CD14-positive monocyte (primary cell): ENCODE data around the gene GTPBP6. TPM values are rescaled to one million over a fixed set of nuclear protein-coding genes. Genes with fewer than 3 reads are reported as not detected.
"Not testable (repeated sequence)": the region's sequence is repeated elsewhere in the genome, so short reads cannot be mapped to it uniquely, and the experiment has no call there.

ENCODE experiments used
- DNase-seq, 3 donors: peaks; one replicate each; pipeline ENCODE4 v3.0.0-alpha.2; 2011 to 2022
- H2AFZ ChIP-seq: 2 replicates; pipeline ENCODE4 v1.6.0; 2012; ENCODE audit warnings: mild to moderate bottlenecking, low read depth, low read length, inconsistent platforms; ENCODE audit not compliant: insufficient read depth, poor library complexity, severe bottlenecking
- H3K27ac ChIP-seq, 2 donors: 1 replicate in 1 of 2; 2 replicates in 1 of 2; pipeline ENCODE4 v1.5.1; 2012 to 2013; ENCODE audit warnings: low read length in 2 of 2, control low read depth in 1 of 2, inconsistent platforms in 1 of 2, low read depth in 1 of 2, mild to moderate bottlenecking in 1 of 2
- H3K27me3 ChIP-seq, 2 donors: one replicate each; pipeline versions ENCODE4 v1.6.0 to v1.6.1; 2011 to 2013; ENCODE audit warnings: low read length in 2 of 2; ENCODE audit not compliant: control insufficient read depth in 2 of 2, insufficient read depth in 2 of 2
- H3K36me3 ChIP-seq, 2 donors: replicated peaks in 1 of 2; 1 replicate in 1 of 2; 2 replicates in 1 of 2; pipeline versions ENCODE4 v1.5.1 to v1.6.1; 2012 to 2013; ENCODE audit warnings: low read length in 2 of 2, control low read depth in 1 of 2, inconsistent platforms in 1 of 2, mild to moderate bottlenecking in 1 of 2; ENCODE audit not compliant: insufficient read depth in 2 of 2, control insufficient read depth in 1 of 2
- H3K4me1 ChIP-seq, 2 donors: 1 replicate in 1 of 2; 2 replicates in 1 of 2; pipeline versions ENCODE4 v1.5.1 to v1.6.1; 2012 to 2013; ENCODE audit warnings: low read length in 2 of 2, control low read depth in 1 of 2, inconsistent platforms in 1 of 2, mild to moderate bottlenecking in 1 of 2, moderate library complexity in 1 of 2; ENCODE audit not compliant: insufficient read depth in 2 of 2, control insufficient read depth in 1 of 2
- H3K4me2 ChIP-seq: replicated peaks from 2 replicates; pipeline ENCODE3; 2012; ENCODE audit warnings: low read length, moderate library complexity, mild to moderate bottlenecking; ENCODE audit not compliant: poor library complexity, severe bottlenecking; ENCODE audit errors: extremely low read depth
- H3K4me3 ChIP-seq, 3 experiments: fragments of 200-600 bp in 1 of 3; sonication (generic) in 1 of 3; replicated peaks in 1 of 3; 1 replicate in 2 of 3; 2 replicates in 1 of 3; pipeline ENCODE4 v1.5.1; 2011 to 2013; ENCODE audit warnings: low read length in 3 of 3, mild to moderate bottlenecking in 3 of 3, control low read depth in 2 of 3, low read depth in 2 of 3, inconsistent platforms in 1 of 3, moderate library complexity in 1 of 3
- H3K79me2 ChIP-seq: 2 replicates; pipeline ENCODE4 v1.6.0; 2012; ENCODE audit warnings: mild to moderate bottlenecking, control low read depth, inconsistent platforms, low read length, moderate library complexity; ENCODE audit not compliant: insufficient read depth
- H3K9ac ChIP-seq: 2 replicates; pipeline ENCODE4 v1.6.0; 2017; ENCODE audit warnings: low read length, mild to moderate bottlenecking; ENCODE audit not compliant: insufficient read depth, poor library complexity, severe bottlenecking
- H3K9me3 ChIP-seq, 2 donors: replicated peaks in 1 of 2; 1 replicate in 1 of 2; 2 replicates in 1 of 2; pipeline versions ENCODE4 v1.5.1 to v1.6.1; 2012 to 2013; ENCODE audit warnings: low read length in 2 of 2, control low read depth in 1 of 2; ENCODE audit not compliant: control insufficient read depth in 1 of 2, insufficient read depth in 1 of 2
- H4K20me1 ChIP-seq: 2 replicates; pipeline ENCODE4 v1.6.0; 2012; ENCODE audit warnings: mild to moderate bottlenecking, low read length, control low read depth, moderate library complexity; ENCODE audit not compliant: insufficient read depth
- H3K27ac Mint-ChIP-seq, 7 donors: one replicate each; pipeline ENCODE4 v1.8.0; 2020; ENCODE audit warnings: mild to moderate bottlenecking in 7 of 7, mixed read lengths in 7 of 7, moderate library complexity in 6 of 7, inconsistent platforms in 2 of 7
- H3K27me3 Mint-ChIP-seq, 3 donors: one replicate each; pipeline ENCODE4 v1.8.0; 2021 to 2022; ENCODE audit warnings: low read depth in 3 of 3, mild to moderate bottlenecking in 3 of 3, mixed read lengths in 3 of 3, moderate library complexity in 3 of 3, inconsistent platforms in 1 of 3
- H3K36me3 Mint-ChIP-seq, 2 donors: one replicate each; pipeline ENCODE4 v1.8.0; 2020; ENCODE audit warnings: mixed read lengths in 2 of 2, inconsistent platforms in 1 of 2, mild to moderate bottlenecking in 1 of 2
- H3K4me1 Mint-ChIP-seq: one replicate; pipeline ENCODE4 v1.8.0; 2020; ENCODE audit warnings: mild to moderate bottlenecking, mixed read lengths
- H3K4me3 Mint-ChIP-seq, 2 donors: one replicate each; pipeline ENCODE4 v1.8.0; 2020; ENCODE audit warnings: mild to moderate bottlenecking in 2 of 2, mixed read lengths in 2 of 2, moderate library complexity in 1 of 2
- H3K9me3 Mint-ChIP-seq, 7 donors: one replicate each; pipeline ENCODE4 v1.8.0; 2020 to 2022; ENCODE audit warnings: mixed read lengths in 7 of 7, mild to moderate bottlenecking in 6 of 7, moderate library complexity in 6 of 7, inconsistent platforms in 2 of 7
- CTCF ChIP-seq: fragments of 200-600 bp; IDR thresholded peaks from one replicate; pipeline ENCODE4 v1.8.0; 2022; ENCODE audit warnings: antibody characterized with exemption, mild to moderate bottlenecking
- WGBS: methylation state at CpG from one replicate; pipeline ENCODE4 v1.1.5; 2013; ENCODE audit warnings: missing lambda C conversion rate; ENCODE audit not compliant: insufficient coverage; 5-methylcytosine and 5-hydroxymethylcytosine counted together
- intact Hi-C, 2 donors: fragments of 100-400 bp; cut with micrococcal nuclease; formaldehyde crosslinking; loops; one replicate each; pipeline versions ENCODE4 v1.15.0 to v1.15.1; 2023
- polyA plus RNA-seq, 3 donors: library from polyadenylated mRNA; depleted of rRNA in 1 of 3; unstranded in 2 of 3; stranded (reverse) in 1 of 3; fragments of 300-500 nt in 2 of 3; fragments of >200 nt in 1 of 3; fragmentation: Illumina TruSeq in 2 of 3; gene quantifications; 1 replicate in 2 of 3; 2 replicates in 1 of 3; pipeline ENCODE4 v1.2.3, GENCODE V29; 2012 to 2021

The GTPBP6 gene
- polyA plus RNA-seq, 3 donors, result 17.2 to 39.3 (median 27.0) TPM

DNA sequence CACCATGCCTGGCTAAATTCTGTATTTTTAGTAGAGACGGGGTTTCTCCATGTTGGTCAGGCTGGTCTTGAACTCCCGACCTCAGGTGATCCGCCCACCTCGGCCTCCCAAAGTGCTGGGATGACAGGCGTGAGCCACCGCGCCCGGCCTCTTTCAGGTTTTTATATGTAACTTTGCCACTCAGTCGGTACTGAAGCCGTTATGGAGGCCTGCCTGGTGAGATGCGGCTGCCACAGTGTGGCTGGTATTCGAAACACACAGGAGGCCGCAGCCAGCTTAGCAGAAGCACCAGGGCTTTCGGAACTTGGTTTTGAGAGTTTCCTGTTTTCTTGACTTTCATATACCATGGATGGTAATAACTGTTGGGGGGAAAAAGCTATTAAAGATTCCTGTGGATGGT is 6.1 kb upstream of the GTPBP6 start:
- H3K27ac Mint-ChIP-seq, H3K27ac ChIP-seq, H3K4me2 ChIP-seq, H3K4me3 ChIP-seq, H3K36me3 Mint-ChIP-seq, H3K79me2 ChIP-seq, H2AFZ ChIP-seq, H3K36me3 ChIP-seq, H4K20me1 ChIP-seq, H3K9ac ChIP-seq, H3K9me3 ChIP-seq, H3K9me3 Mint-ChIP-seq, H3K4me3 Mint-ChIP-seq: not testable (repeated sequence)
- 45% methylated on average over 13 of the region's 14 CpGs for WGBS
- Histone ChIP-seq H3K4me1 (peaks cover 13 to 20% of the 10 kb centered on the region in 2 donors), H3K27me3 (peaks cover 0 to 27% of the 10 kb centered on the region in 2 donors)
- Mint-ChIP-seq H3K4me1 (peaks cover 33% of the 10 kb centered on the region), H3K27me3 (peaks cover 12 to 56% (median 41%) of the 10 kb centered on the region in 3 donors)
- peak in 1 of 3 donors; percentile 22 for DNase-seq
- peak; percentile 2 for TF ChIP-seq CTCF
- intact Hi-C loops, result loop anchor here in 1 of 2 donors (5.0 kb wide), 1 partner anchor 63 kb away; the partner anchor contains the start of gene PPP2R3B

DNA sequence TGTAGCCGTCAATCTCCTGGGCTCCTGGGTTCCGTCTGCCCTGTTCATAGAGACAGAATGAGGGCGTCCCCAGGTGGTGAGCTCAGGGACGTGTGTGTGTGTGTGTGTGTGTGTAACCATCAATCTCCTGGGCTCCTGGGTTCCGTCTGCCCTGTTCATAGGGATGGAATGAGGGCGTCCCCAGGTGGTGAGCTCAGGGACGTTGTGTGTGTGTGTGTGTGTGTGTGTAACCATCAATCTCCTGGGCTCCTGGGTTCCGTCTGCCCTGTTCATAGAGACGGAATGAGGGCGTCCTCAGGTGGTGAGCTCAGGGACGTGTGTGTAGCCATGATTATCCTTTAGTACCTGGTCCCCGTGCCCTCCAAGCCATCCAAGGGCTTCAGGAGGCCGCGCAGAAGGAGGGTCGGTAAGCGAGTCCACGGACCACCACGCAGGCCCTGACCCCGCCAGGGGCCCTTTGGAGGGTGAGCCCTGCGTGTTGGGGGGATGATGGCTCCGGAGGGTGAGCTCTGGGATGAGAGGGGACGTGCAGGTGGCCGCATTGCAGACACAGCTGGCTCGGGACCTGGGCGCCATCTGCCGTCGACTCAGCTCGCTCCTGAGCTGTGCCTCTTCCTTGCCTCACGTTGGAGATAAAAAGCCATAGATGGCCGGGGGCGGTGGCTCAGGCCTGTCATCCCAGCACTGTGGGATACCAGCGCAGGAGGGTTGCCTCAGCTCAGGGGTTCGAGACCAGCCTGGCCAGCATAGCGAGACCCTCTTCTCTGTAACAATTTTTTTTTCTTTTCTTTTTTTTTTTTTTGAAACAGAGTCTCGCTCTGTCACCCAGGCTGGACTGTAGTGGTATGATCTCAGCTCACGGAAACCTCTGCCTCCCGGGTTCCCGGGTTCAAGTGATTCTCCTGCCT is 5.4 kb upstream of the GTPBP6 start:
- WGBS, result 64% methylated on average over 21 of the region's 38 CpGs
- H3K27me3 ChIP-seq, result peaks cover 0 to 27% of the 10 kb centered on the region in 2 donors
- no peaks in the 10 kb centered on the region for H3K36me3 Mint-ChIP-seq
- peaks cover 0 to 4% (median 0%) of the 10 kb centered on the region in 7 donors for H3K9me3 Mint-ChIP-seq
- TF ChIP-seq CTCF, result peak; percentile 31
- peaks cover 33% of the 10 kb centered on the region for H3K4me1 Mint-ChIP-seq
- no peaks in the 10 kb centered on the region for H3K79me2 ChIP-seq
- H3K4me1 ChIP-seq, result peaks cover 19 to 24% of the 10 kb centered on the region in 2 donors
- peak in 1 of 3 donors; percentile 21 for DNase-seq
- H3K9ac ChIP-seq, result no peak overlapping the region
- H3K27ac ChIP-seq, result no peak overlapping the region
- no peak overlapping the region for H3K4me3 Mint-ChIP-seq
- peaks cover 12 to 53% (median 40%) of the 10 kb centered on the region in 3 donors for H3K27me3 Mint-ChIP-seq
- no peaks in the 10 kb centered on the region for H3K9me3 ChIP-seq
- H3K36me3 ChIP-seq, result no peaks in the 10 kb centered on the region
- H2AFZ ChIP-seq, result no peak overlapping the region
- intact Hi-C loops, result loop anchor here in 1 of 2 donors (5.0 kb wide), 1 partner anchor 63 kb away; the partner anchor contains the start of gene PPP2R3B
- H3K4me3 ChIP-seq, result no peak overlapping the region
- no peak overlapping the region for H3K27ac Mint-ChIP-seq
- no peak overlapping the region for H3K4me2 ChIP-seq
- H4K20me1 ChIP-seq, result no peaks in the 10 kb centered on the region
